Fibroblast of the aortic adventitia (primary cell): ENCODE data around the gene SMPD2. TPM values are rescaled to one million over a fixed set of nuclear protein-coding genes. Genes with fewer than 3 reads are reported as not detected.

ENCODE experiments used
- DNase-seq: peaks from one replicate; pipeline ENCODE4 v3.0.0-alpha.2; 2010; ENCODE audit warnings: low read depth
- H3K4me3 ChIP-seq: 2 replicates; pipeline ENCODE4 v1.5.1; 2011; ENCODE audit warnings: low read depth, mild to moderate bottlenecking, control low read depth, low read length, moderate library complexity
- total RNA-seq: library from RNA; depleted of rRNA; stranded (reverse); fragments of >200 nt; gene quantifications from 2 replicates; pipeline ENCODE4 v1.2.3, GENCODE V29; 2012; ENCODE audit warnings: low replicate concordance
- TF ChIP-seq, protein P1 (sequence below): IDR thresholded peaks from 2 replicates; pipeline ENCODE4 v1.5.1; 2011; ENCODE audit warnings: mild to moderate bottlenecking, low read length, control low read depth, inconsistent platforms; ENCODE audit not compliant: insufficient read depth

The SMPD2 gene
- total RNA-seq, 1 donor: 14.6 TPM

DNA sequence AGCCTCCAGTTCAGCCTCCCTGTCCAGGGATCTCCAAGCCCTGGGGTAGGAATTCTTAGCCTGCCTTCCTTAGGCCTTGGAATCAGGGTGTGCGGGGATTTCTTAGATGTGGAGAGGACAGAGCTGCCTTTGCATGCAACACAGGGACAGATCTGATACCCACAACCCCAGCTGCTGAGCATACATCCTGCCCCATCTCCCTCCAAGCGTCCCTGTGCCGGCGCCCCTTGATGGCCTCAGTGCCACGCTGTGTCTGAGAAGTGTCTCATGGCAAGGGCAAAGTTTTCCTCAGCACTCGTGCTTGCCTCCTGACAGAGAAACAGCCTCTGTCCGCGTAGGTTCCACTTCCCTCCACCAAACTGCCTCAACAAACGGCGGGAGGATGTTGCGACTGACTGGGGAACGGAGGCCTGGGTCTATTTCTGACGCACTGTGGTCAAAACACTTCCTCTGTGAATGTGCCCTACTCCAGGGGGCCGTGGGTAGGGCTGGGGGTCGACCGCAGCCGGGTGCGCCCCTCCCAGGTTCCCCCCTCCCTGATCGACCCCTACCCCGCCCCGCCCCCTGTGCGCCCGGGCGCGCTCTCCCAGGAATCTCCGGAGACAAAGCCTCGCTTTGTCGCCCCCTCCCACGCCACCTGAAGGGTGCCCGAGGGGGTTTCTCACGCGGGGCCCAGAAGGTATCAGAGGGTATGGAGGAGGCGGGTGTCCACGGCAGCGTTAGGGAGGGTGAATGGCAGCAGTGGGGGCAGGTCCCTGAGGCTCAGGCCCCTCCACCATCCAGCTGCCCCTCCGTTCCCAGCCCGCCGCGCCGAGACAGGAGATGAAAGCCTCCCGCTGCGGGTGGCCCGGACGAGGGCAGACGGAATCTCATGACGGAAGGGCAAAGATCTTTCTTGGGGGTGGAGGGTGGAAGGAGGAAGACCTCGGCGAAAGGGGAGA lies 14.2 kb downstream of the SMPD2 start:
- TF ChIP-seq, protein P1, sequence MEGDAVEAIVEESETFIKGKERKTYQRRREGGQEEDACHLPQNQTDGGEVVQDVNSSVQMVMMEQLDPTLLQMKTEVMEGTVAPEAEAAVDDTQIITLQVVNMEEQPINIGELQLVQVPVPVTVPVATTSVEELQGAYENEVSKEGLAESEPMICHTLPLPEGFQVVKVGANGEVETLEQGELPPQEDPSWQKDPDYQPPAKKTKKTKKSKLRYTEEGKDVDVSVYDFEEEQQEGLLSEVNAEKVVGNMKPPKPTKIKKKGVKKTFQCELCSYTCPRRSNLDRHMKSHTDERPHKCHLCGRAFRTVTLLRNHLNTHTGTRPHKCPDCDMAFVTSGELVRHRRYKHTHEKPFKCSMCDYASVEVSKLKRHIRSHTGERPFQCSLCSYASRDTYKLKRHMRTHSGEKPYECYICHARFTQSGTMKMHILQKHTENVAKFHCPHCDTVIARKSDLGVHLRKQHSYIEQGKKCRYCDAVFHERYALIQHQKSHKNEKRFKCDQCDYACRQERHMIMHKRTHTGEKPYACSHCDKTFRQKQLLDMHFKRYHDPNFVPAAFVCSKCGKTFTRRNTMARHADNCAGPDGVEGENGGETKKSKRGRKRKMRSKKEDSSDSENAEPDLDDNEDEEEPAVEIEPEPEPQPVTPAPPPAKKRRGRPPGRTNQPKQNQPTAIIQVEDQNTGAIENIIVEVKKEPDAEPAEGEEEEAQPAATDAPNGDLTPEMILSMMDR: no peak
- DNase-seq: peak; percentile 35
- peak overlapping the region; percentile 88 for H3K4me3 ChIP-seq

DNA sequence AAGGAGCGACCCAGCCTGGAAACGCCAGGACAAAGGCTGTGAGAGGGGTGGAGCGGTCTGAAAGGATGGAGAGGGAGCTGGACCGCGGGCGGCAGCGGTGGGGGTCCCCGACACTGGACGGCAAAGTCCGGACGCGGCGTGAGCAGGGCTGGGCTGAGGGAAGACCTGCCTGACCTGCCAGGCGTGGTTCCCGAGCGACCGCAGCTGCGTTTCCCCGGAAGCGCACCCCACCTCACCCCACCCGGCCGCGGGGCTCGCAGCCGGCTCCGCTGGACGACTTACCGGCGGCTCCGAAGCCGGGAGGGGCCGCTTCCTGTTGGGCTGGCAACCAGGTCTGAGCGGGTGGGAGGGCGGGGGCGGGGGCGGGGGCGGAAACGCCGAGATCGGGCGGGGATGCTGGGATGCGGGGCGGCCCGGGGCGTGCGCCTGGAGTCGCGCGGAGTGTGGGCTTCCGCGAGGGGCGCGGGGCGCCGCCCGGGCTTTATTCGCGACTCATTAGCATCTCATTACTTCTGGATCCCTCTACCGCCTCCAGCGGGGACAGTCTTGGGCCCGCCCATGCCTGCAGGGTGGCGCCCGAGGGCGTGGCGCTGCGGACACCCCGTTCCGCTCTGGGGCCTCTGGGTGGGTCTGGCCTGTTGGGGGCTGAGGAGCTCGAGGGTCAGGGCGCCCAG lies 15.1 kb downstream of the SMPD2 start, which contains the start of gene MICAL1:
MICAL1 (minus strand) TSS at position 336 of the 674 bp plus-strand sequence. CDS start 1,576 bp downstream, outside the sequence.
- peak; percentile 60 for DNase-seq
- TF ChIP-seq, protein P1: peak; percentile 43
- H3K4me3 ChIP-seq: peak within 1 kb of the TSS; percentile 88

DNA sequence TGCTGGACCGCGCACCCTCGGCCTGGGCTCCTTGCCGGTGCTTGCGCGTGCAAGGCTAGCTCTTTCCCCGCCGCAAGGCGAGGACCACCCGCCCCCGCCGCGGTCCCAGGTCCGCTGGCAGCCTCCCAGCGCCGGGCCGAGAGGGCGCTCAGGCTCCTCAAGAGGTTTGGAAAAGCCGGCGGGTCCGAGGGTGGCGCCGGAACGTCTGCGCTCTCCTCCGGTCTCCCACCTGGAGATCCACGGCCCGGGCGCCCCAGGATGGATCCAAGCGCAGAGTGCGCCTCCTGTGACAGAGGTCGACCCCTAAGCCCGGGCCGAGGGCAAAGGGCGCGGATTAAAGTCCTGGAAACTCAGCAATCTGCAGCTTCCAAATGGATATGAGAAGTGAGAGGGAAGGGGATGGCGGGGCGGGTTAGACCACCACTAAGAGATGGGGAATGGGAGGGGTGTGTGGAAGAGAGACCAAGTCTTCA lies 15.6 kb downstream of the SMPD2 start:
- DNase-seq: no peak
- TF ChIP-seq, protein P1: no peak
- peak overlapping the region; percentile 88 for H3K4me3 ChIP-seq

DNA sequence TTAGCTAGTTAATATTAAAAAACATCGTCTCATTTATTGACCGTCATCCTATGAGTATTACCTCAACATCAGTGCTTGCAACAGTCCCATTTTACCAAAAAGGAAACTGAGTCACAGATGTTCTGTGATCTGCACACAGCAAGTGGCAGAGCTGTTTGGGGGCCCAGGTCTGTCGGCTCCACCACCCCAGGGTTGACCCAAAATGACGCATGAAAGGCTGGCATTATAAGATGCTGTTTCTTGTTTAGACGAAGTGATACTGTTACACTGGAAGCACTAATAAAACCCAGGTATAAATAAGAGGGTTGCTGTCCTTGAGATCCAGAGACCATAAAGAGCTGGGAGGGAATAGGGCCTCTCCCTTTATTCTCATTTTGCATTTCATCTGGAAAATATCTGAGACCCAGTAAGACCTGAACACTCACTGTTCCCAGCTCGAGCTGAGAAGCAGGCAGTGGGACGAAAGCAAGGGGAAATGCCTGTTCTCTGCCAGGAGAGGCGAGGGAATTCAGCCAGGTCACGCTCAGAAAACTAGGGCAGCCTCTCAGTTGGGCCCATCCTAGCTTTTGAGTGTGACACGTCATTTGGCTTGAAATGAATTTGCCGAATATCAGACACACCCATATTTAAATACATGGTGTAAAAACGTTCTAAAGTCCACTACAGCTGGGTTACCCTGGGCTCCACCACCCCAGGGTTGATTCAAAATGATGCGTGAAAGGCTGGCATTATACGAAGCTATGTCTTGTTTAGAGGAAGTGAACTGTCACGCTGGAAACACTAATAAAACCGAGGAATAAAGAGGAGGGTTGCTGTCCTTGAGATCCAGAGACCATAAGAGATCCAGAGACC lies 16.4 kb downstream of the SMPD2 start:
- TF ChIP-seq, protein P1: no peak
- DNase-seq: peak; percentile 96
- peak overlapping the region; percentile 88 for H3K4me3 ChIP-seq

DNA sequence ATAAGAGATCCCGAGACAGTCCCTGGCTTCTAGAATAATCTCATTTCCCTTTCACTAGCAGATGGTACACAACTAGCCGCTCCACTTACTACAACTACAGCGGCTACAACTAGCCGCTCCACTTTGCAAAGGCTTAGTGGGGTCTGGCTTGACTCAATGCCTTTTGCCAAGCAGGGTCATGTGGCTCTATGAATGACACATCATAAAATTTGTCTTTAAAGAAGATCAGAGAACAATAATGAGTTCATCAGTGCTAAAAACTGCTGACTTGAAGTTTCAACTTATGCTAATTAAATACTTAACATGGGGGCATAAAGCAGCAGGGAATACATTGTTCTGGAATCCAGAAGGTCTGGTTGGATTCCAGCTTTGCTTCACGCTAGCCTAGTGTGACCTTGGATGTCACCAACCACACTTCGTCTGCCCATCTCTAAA lies 17.1 kb downstream of the SMPD2 start:
- no peak for DNase-seq
- no peak overlapping the region for H3K4me3 ChIP-seq
- TF ChIP-seq, protein P1: no peak

DNA sequence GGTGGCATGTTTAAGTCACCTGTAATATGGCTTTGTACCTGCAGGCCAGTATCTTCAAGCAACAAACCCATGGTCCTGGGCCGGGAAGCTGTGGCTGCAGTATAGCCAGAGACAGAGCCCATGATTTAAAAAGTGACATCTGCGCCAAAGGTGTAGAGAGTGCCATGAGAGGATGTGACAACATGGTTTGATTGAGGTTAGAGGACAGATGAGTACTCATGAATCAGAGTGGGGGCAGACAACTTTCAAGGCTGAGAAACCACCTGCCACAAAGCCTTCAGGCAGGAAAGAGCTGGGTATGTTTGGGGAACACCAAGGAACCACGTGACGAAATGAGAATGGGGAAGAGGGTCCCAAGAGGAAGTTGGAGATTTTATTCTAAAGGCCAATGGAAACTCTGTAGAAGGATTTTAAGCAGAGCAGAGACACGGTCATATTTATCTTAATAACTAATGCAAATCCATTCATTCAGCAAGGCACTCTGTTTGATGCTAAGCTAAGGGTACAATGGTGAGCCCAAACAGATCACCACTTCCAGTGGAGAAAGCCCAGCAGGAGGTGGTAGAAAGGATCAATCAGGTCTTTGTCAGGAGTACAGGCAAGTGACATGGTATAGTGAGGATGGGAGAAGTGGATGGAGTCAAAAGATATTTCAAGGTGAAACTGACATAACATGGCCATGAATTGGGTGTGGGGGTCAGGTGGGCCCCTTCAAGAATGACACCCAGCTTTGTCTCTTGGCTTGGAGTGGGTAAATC lies 18.4 kb downstream of the SMPD2 start:
- TF ChIP-seq, protein P1: no peak
- H3K4me3 ChIP-seq: no peak overlapping the region
- DNase-seq: no peak
